GM19324 (cell line): ENCODE measurements around the gene LAPTM4A.
"Not testable (repeated sequence)": the region's sequence is repeated elsewhere in the genome, so short reads cannot be mapped to it uniquely, and the experiment has no call there.

Source experiments
- ATAC-seq: cut with Tn5 transposase; IDR thresholded peaks from one replicate; pipeline ENCODE4 v1.9.1; 2021; ENCODE audit warnings: mild to moderate bottlenecking, moderate library complexity; ENCODE audit not compliant: unreplicated experiment, low FRiP score

The LAPTM4A gene

GRCh38 chr2:20077411-20077940 is 26.0 kb upstream of the LAPTM4A start:
- ATAC-seq: no peak

- ATAC-seq: no peak
Observed at GRCh38 chr2:20076757-20077156, 25.3 kb upstream of the LAPTM4A start.

- no peak for ATAC-seq
Observed at GRCh38 chr2:20074901-20075300, 23.5 kb upstream of the LAPTM4A start.

GRCh38 chr2:20074046-20074648 is 22.7 kb upstream of the LAPTM4A start:
- ATAC-seq: not testable (repeated sequence)

GRCh38 chr2:20073460-20073859 is 22.0 kb upstream of the LAPTM4A start:
- no peak for ATAC-seq

GRCh38 chr2:20072436-20073158 is 21.2 kb upstream of the LAPTM4A start:
- ATAC-seq: no peak

GRCh38 chr2:20071397-20072383 is 20.3 kb upstream of the LAPTM4A start:
- no peak for ATAC-seq

GRCh38 chr2:20069756-20070155 is 18.3 kb upstream of the LAPTM4A start:
- ATAC-seq: no peak

GRCh38 chr2:20067992-20068584 is 16.7 kb upstream of the LAPTM4A start:
- ATAC-seq: no peak

GRCh38 chr2:20065885-20066602 is 14.6 kb upstream of the LAPTM4A start:
- ATAC-seq: no peak

- ATAC-seq: no peak
Observed at GRCh38 chr2:20064841-20065240, 13.4 kb upstream of the LAPTM4A start.

- ATAC-seq: no peak
Observed at GRCh38 chr2:20064421-20064820, 13.0 kb upstream of the LAPTM4A start.

- no peak for ATAC-seq
Observed at GRCh38 chr2:20062615-20063545, 11.5 kb upstream of the LAPTM4A start.

GRCh38 chr2:20061940-20062339 is 10.5 kb upstream of the LAPTM4A start:
- no peak for ATAC-seq

GRCh38 chr2:20061476-20061875 is 10.0 kb upstream of the LAPTM4A start:
- no peak for ATAC-seq

GRCh38 chr2:20060106-20060505 is 8.7 kb upstream of the LAPTM4A start:
- no peak for ATAC-seq

GRCh38 chr2:20057268-20057667 is 5.8 kb upstream of the LAPTM4A start:
- no peak for ATAC-seq

- no peak for ATAC-seq
Observed at GRCh38 chr2:20054931-20055330, 3.5 kb upstream of the LAPTM4A start.

GRCh38 chr2:20054119-20054518 is 2.7 kb upstream of the LAPTM4A start:
- no peak for ATAC-seq
